HG03565 (cell line): ENCODE results near the gene WBP11.
A peak's percentile ranks its signal among the peaks of the same experiment; 100 is the strongest.

Source experiments
- ATAC-seq: cut with Tn5 transposase; IDR thresholded peaks from one replicate; pipeline ENCODE4 v1.9.1; 2021; ENCODE audit warnings: mild to moderate bottlenecking, moderate library complexity; ENCODE audit not compliant: unreplicated experiment

Gene WBP11

GRCh38 chr12:14825256-14825655 is 22.0 kb upstream of the WBP11 start:
- ATAC-seq, result no peak

GRCh38 chr12:14824012-14824634 is 20.8 kb upstream of the WBP11 start:
- no peak for ATAC-seq

GRCh38 chr12:14814014-14814413 is 10.7 kb upstream of the WBP11 start, which contains the start of gene SMCO3:
TSS of gene SMCO3 (minus strand) at chr12:14814182. CDS start at chr12:14806680, 7,502 bp downstream.
- no peak for ATAC-seq

GRCh38 chr12:14811486-14811885 is 8.2 kb upstream of the WBP11 start:
- no peak for ATAC-seq

- no peak for ATAC-seq
Measured at GRCh38 chr12:14810953-14811483, 7.7 kb upstream of the WBP11 start.

- ATAC-seq, result no peak
Measured at GRCh38 chr12:14810167-14810952, 7.1 kb upstream of the WBP11 start.

- peak; percentile 4 for ATAC-seq
Measured at GRCh38 chr12:14803830-14804160, 517 bp upstream of the WBP11 start.

GRCh38 chr12:14802721-14803010 is 612 bp downstream of the WBP11 start:
- ATAC-seq, result no peak

- no peak for ATAC-seq
Measured at GRCh38 chr12:14802247-14802646, 1.0 kb downstream of the WBP11 start.

- no peak for ATAC-seq
Measured at GRCh38 chr12:14795028-14795448, 8.2 kb downstream of the WBP11 start.

- no peak for ATAC-seq
Measured at GRCh38 chr12:14785568-14785967, 17.7 kb downstream of the WBP11 start.

GRCh38 chr12:14784471-14784870 is 18.8 kb downstream of the WBP11 start:
- no peak for ATAC-seq

GRCh38 chr12:14782756-14783155 is 20.5 kb downstream of the WBP11 start:
- ATAC-seq, result no peak

- ATAC-seq, result no peak
Measured at GRCh38 chr12:14781563-14781962, 21.7 kb downstream of the WBP11 start.

- no peak for ATAC-seq
Measured at GRCh38 chr12:14780859-14781258, 22.4 kb downstream of the WBP11 start.

- ATAC-seq, result no peak
Measured at GRCh38 chr12:14779834-14780233, 23.4 kb downstream of the WBP11 start.

- ATAC-seq, result no peak
Measured at GRCh38 chr12:14777271-14777670, 26.0 kb downstream of the WBP11 start.

- no peak for ATAC-seq
Measured at GRCh38 chr12:14776236-14776961, 26.9 kb downstream of the WBP11 start.

GRCh38 chr12:14775636-14775980 is 27.7 kb downstream of the WBP11 start:
- ATAC-seq, result no peak

- ATAC-seq, result no peak
Measured at GRCh38 chr12:14774906-14775635, 28.2 kb downstream of the WBP11 start.
